Measurements from ENCODE around the gene UBR2. TPM values are rescaled to one million over a fixed set of nuclear protein-coding genes. Genes with fewer than 3 reads are reported as not detected.
A peak's percentile ranks its signal among the peaks of the same experiment; 100 is the strongest.
"Not testable (repeated sequence)": the region's sequence is repeated elsewhere in the genome, so short reads cannot be mapped to it uniquely, and the experiment has no call there.

The UBR2 gene
- total and polyA plus RNA-seq, 2 experiments from 2014 or later, result 10.9 to 22.6 TPM

- Histone ChIP-seq H3K27ac (no peak overlapping the region), H3K9me3 (ENCODE audit: low read depth) (no peaks in the 10 kb centered on the region), H3K27me3 (no peaks in the 10 kb centered on the region), H3K4me1 (ENCODE audit: low read depth) (no peaks in the 10 kb centered on the region), H3K4me3 (no peak overlapping the region), H3K36me3 (no peaks in the 10 kb centered on the region)
- no peak for TF ChIP-seq CTCF (IDR thresholded peaks at IDR 0.05; ENCODE audit: low read depth, low read length)
- DNase-seq (ENCODE audit: low read depth in 1 of 2, low spot score in 1 of 2), result peak; percentile 7 to 28
Observed at GRCh38 chr6:42555477-42556457, 8.1 kb upstream of the UBR2 start.

- DNase-seq (ENCODE audit: low read depth in 1 of 2, low spot score in 1 of 2), result no peak
- TF ChIP-seq CTCF (IDR thresholded peaks at IDR 0.05; ENCODE audit: low read depth, low read length), result no peak
- no peaks in the 10 kb centered on the region for H3K27me3 ChIP-seq
- H3K27ac ChIP-seq, result no peak overlapping the region
- no peaks in the 10 kb centered on the region for H3K4me1 ChIP-seq (ENCODE audit: low read depth)
- no peaks in the 10 kb centered on the region for H3K9me3 ChIP-seq (ENCODE audit: low read depth)
- no peak overlapping the region for H3K4me3 ChIP-seq
- no peaks in the 10 kb centered on the region for H3K36me3 ChIP-seq
Observed at GRCh38 chr6:42556462-42556861, 7.4 kb upstream of the UBR2 start.

GRCh38 chr6:42559276-42559675 lies 4.6 kb upstream of the UBR2 start:
- not testable (repeated sequence) for H3K4me1 ChIP-seq (ENCODE audit: low read depth); DNase-seq (ENCODE audit: low read depth in 1 of 2, low spot score in 1 of 2); H3K4me3 ChIP-seq; H3K9me3 ChIP-seq (ENCODE audit: low read depth); H3K27me3 ChIP-seq; H3K27ac ChIP-seq; H3K36me3 ChIP-seq

GRCh38 chr6:42561986-42562385 lies 1.8 kb upstream of the UBR2 start:
- no peaks in the 10 kb centered on the region for H3K9me3 ChIP-seq (ENCODE audit: low read depth)
- TF ChIP-seq CTCF (IDR thresholded peaks at IDR 0.05; ENCODE audit: low read depth, low read length), result no peak
- H3K4me1 ChIP-seq (ENCODE audit: low read depth), result no peaks in the 10 kb centered on the region
- H3K27me3 ChIP-seq, result no peaks in the 10 kb centered on the region
- no peaks in the 10 kb centered on the region for H3K36me3 ChIP-seq
- no peak overlapping the region for H3K27ac ChIP-seq
- DNase-seq (ENCODE audit: low read depth in 1 of 2, low spot score in 1 of 2), result no peak
- H3K4me3 ChIP-seq, result no peak overlapping the region

- Histone ChIP-seq H3K4me3 (no peak overlapping the region), H3K4me1 (ENCODE audit: low read depth) (no peaks in the 10 kb centered on the region)
Observed at GRCh38 chr6:42562788-42563405, 932 bp upstream of the UBR2 start.

More at GRCh38 chr6:42562788-42563405, 932 bp upstream of the UBR2 start:
- H3K27ac ChIP-seq, result no peak overlapping the region
- no peaks in the 10 kb centered on the region for H3K36me3 ChIP-seq
- no peak for TF ChIP-seq CTCF (IDR thresholded peaks at IDR 0.05; ENCODE audit: low read depth, low read length)
- H3K9me3 ChIP-seq (ENCODE audit: low read depth), result no peaks in the 10 kb centered on the region
- H3K27me3 ChIP-seq, result no peaks in the 10 kb centered on the region
- DNase-seq (ENCODE audit: low read depth in 1 of 2, low spot score in 1 of 2), result no peak
